GM23338 (cell line): ENCODE data around the gene AKAP17A.

Source experiments
- JUNB ChIP-seq: IDR thresholded peaks from one replicate; pipeline ENCODE4 v1.6.1; 2016; ENCODE audit warnings: antibody characterized with exemption; ENCODE audit not compliant: unreplicated experiment
- TF ChIP-seq, protein P1 (sequence below), 2 experiments: fragments of 200-600 bp in 1 of 2; sonication (generic) in 1 of 2; conservative IDR thresholded peaks; 2 replicates each; pipeline versions ENCODE4 v1.5.1 to v1.6.1; 2016 to 2017; ENCODE audit warnings: antibody characterized with exemption in 2 of 2, low read depth in 2 of 2, mild to moderate bottlenecking in 2 of 2, moderate library complexity in 1 of 2

DNA sequence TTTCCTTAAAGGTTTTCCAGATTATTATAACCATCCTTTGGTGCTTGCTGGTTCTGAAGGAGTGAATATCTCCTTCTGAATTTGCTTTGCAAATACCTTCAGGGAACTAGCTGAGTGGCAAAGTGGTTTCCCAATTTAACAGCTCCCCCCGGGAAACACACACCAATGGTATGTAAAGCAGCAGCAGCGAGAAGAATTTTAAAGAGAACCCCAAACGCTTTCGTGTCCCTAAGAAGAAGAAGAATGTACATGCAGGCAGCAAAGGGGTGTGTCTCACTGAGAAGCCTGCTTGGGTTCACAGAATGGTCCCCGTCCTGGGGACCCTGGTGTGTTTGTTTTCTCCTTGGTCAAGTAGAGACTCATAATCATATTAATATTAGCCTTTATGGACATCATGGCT, 4.2 kb upstream of the AKAP17A start:
- TF ChIP-seq, protein P1, sequence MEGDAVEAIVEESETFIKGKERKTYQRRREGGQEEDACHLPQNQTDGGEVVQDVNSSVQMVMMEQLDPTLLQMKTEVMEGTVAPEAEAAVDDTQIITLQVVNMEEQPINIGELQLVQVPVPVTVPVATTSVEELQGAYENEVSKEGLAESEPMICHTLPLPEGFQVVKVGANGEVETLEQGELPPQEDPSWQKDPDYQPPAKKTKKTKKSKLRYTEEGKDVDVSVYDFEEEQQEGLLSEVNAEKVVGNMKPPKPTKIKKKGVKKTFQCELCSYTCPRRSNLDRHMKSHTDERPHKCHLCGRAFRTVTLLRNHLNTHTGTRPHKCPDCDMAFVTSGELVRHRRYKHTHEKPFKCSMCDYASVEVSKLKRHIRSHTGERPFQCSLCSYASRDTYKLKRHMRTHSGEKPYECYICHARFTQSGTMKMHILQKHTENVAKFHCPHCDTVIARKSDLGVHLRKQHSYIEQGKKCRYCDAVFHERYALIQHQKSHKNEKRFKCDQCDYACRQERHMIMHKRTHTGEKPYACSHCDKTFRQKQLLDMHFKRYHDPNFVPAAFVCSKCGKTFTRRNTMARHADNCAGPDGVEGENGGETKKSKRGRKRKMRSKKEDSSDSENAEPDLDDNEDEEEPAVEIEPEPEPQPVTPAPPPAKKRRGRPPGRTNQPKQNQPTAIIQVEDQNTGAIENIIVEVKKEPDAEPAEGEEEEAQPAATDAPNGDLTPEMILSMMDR (conservative IDR thresholded peaks at IDR 0.05; ENCODE audit: low read depth in 2 of 2) = no peak
- no peak for TF ChIP-seq JUNB
